Activated T-cell treated with anti-CD3 and anti-CD28 coated beads for 4 hours (primary cell): Measurements from ENCODE around the gene PHOX2A.

ENCODE experiments used
- DNase-seq: peaks from one replicate; pipeline ENCODE4 v3.0.0-alpha.2; 2020

Gene PHOX2A

GRCh38 chr11:72233056-72233772 lies 10.8 kb downstream of the PHOX2A start:
- no peak for DNase-seq

DNA sequence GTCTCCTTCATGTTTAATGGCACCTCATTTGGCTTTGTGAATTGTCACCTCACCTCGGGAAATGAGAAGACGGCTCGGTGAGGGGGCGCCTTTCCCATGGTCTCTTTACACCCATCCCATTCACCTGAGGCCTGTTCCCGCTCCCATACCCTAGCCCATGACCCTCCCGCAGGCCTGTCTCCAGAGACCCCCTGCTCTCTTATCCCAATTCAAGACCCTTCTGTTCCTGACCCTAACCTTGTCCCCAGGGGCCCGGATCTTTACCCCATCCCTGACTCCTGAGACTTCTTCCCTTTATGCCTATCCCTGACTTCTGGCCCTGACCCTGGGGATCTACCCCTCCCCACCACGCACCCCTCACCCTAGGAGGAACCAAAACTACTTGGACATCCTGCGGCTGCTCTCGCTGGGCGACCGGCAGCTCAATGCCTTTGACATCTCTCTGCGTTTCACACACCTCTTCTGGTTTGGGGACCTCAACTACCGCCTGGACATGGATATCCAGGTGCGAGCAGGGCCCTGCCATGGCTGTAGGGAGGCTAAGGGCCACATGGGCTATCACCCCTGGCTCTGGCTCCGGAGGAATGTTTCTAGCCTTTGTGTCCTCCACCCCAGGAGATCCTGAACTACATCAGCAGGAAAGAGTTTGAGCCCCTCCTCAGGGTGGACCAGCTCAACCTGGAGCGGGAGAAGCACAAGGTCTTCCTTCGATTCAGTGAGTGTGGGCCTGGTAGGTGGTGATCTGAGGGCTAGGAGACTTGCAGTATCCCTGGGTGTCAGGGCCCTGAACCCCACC lies 11.5 kb downstream of the PHOX2A start:
- DNase-seq: no peak

GRCh38 chr11:72231396-72232259 lies 12.3 kb downstream of the PHOX2A start:
- no peak for DNase-seq

DNA sequence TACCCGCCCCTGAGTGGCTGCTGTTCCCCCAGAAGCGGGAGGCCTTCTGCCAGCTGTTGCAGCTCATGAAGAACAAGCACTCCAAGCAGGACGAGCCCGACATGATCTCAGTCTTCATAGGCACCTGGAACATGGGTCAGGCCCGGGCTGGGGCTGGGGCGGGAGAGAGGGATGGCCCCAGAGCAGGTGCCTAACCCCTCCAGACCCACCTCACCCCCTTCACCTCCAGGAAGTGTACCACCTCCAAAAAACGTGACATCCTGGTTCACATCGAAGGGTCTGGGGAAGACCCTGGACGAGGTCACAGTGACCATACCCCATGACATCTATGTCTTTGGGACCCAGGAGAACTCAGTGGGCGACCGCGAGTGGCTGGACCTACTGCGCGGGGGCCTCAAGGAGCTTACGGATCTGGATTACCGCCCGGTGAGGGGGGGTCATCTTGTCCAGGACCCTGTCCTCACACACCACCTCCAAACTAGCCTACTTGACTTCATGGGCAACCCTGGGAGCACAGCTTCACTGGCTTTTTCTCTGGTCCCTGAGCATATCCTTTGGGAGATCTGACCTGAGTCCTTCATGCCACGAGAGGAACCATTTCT lies 13.1 kb downstream of the PHOX2A start:
- no peak for DNase-seq

- no peak for DNase-seq
Measured at GRCh38 chr11:72229925-72230763, 13.8 kb downstream of the PHOX2A start.

- no peak for DNase-seq
Measured at GRCh38 chr11:72229336-72229924, 14.5 kb downstream of the PHOX2A start.

GRCh38 chr11:72228844-72229231 lies 15.1 kb downstream of the PHOX2A start:
- no peak for DNase-seq

- no peak for DNase-seq
Measured at GRCh38 chr11:72228229-72228843, 15.6 kb downstream of the PHOX2A start.

- no peak for DNase-seq
Measured at GRCh38 chr11:72227316-72228228, 16.4 kb downstream of the PHOX2A start.

- DNase-seq: no peak
Measured at GRCh38 chr11:72226701-72227100, 17.3 kb downstream of the PHOX2A start.

DNA sequence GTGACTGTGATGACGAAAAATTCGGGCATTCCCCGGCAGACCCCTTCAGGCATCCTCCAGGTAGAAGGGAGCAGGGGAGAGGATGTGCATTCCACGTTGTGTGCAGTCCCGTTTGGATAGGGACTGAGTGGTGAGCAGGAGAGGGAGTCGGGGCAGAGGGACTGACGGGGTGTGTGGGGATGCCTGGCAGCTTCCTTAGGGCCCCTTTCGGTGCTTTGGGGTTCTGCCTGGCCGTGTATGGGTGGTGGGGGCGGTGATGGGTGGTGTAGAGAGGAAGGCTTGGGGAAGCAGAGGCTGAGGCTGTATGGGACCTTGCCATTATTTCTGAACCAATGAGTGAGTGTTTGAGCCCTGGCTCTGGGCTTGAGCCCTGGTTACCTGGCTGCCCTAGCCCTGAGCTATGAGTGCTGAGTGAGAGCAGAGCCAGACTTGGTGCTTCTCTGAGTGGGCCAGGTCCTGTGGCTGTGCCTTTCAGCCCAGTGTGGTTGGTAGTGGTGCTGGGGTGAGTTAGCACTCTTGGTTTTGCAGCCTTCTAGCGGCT lies 18.5 kb downstream of the PHOX2A start:
- DNase-seq: no peak

DNA sequence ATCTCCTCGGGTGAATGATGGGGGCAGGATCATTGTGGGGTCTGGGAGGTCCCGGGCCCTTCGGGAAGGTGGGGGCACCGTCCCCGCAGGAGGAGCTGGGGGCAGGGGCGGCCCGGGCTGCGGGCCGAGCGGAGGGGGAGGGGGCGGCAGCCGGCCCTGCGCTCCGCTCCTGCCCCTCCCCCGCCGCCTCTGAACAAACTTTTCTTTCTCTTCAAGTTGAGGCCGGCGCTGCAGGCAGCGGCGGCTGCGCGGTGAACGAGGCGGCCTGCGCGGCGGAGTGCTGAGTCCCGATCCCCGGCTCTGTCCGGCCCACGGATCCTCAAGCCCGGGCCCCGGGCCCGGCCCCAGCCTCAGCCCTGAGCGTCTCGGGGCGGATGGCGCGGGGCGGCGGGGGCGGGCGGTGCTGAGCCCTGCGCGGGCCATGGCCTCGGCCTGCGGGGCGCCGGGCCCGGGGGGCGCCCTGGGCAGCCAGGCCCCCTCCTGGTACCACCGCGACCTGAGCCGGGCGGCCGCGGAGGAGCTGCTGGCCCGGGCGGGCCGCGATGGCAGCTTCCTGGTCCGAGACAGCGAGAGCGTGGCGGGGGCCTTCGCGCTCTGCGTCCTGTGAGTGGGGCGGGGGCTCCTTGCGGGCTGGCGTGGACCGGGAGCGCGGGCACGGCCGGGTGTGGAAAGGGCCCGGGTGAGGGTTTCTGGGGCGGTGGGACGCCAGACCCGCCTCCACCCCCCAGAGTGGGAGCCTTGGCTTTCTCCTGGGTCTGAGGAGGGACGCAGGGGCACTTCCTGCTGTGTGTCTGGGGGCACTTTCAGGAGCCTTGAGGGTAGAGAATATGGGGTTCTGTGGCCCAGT lies 19.2 kb downstream of the PHOX2A start, which contains the start of gene INPPL1:
TSS of gene INPPL1 (plus strand) at position 204 of the 847 bp plus-strand sequence. CDS start at position 422, 218 bp downstream.
- no peak for DNase-seq

DNA sequence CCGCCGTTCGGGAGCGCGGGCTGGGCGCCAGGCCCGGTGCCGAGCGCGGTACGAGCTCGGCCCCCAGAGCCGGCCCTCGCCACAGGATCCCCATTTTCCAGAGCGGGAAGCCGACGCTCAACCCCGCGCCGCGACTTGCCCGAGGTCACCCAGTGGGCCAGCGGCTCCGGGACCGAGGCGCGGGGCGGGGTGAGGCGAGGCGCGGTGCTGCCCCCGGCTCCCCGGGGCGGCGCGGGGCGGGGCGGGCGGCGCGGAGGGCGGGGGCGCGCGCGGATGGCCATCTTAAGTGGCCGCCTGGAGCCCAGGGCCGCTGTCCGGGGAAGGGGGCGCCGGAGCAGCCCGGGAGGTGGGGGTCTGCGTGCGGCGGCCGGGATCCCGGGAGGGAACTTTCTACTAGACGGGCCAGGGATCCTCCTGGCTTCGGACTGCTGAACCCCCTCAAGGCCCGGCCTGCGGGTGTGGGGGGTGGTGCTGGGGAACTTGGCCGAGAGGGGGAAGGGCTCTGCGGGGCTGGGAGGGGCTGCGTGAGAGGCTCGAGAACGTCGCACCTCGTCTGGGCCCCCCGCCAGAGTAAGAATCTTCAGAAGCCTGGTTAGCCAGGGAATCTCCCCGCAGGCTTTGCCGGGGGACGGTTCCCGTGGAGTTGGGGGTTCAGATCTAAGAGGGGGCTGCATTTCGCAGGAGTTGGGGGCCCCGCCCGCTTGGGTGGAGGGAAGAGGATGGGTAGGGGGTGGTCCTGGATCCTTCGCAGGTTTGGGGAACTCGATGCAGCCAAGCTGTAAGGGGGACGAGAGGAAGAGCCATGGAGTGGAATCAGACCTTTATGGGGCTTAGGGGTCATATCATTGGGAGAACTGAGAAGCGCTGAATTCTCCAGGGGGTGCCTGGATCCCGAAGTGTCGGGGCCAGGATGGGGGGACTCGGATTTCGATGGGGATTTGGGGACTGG lies 20.1 kb downstream of the PHOX2A start:
- no peak for DNase-seq

DNA sequence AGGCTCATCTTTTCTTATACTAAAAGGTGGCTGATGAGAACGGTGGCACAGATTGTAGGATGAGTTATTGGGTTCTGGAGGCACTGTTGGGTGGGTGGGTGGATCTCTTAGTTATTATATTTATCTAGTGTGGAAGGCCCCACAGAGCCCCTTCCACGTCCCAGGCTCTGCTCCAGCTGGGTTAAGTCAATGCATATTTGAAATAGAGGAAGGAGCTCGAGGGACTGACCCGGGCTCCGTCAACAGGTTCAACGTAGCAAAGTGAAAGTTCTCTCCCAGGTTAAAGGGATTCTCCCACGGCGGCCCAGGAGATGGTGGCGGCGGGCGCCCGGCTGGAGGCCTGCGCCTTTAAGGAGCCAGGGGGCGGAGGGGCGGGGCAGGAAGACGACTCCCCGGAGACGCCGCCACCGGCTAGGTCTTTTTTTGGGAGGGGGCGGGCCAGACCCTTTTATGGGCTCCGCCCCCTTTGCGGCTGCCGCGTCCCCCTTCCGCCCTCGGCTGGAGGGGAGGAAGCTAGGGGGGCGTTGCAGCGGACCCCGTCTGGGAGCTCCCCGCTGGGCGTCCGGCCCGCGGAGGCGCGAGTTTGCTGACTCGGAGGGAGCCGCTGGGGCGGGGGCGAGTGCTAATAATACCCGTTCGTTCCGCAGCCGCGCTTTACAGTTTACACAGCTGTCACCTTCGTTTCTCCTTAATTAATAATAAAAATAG lies 20.9 kb downstream of the PHOX2A start:
- DNase-seq: peak; percentile 88

DNA sequence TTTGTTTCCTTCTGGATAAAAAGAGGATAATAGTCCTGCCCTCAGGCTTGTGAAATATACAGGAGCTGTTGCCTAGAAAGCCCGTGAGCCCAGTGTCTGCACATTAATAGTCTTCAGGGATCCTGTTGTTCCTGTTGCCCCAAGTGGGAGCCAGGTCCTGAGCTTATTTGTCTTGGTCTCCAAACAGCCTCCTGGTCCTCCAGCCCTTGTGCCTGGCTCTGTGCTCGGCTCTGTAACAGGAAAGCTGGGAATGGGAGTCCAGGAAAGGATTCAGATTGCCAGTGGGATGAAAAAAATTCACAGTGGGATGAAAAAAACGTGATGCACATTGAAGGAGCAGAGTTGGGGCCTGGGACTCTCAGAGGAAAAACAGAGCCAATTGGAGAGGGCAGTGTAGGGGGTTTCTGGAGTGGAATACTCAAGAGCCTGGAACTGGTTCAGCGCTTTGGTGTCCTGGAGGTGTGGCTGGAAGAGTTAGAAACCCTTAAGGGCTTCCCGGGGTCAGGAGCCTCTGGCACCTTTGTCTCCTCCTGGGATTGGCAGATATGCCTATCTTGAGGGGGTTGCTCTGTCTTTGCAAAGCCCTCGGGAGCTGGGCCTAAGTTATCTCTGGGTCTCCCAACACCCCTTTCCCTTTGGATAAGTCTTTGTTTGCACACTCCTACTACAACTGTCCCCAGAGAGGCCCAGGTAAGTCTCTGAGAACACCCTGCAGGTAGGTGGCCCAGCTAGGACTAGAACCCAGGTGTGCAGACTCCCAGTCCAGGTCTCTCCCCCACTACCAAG lies 21.7 kb downstream of the PHOX2A start:
- DNase-seq: no peak
